HepG2 (cell line): ENCODE results near the gene MFAP2. TPM values are rescaled to one million over a fixed set of nuclear protein-coding genes. Genes with fewer than 3 reads are reported as not detected.
A peak's percentile ranks its signal among the peaks of the same experiment; 100 is the strongest.
"Not testable (repeated sequence)": the region's sequence is repeated elsewhere in the genome, so short reads cannot be mapped to it uniquely, and the experiment has no call there.

Experiments used
- ATAC-seq: fragments of 200-7000 bp; cut with Tn5 transposase; 3 replicates; pipeline ENCODE4 v1.9.1; 2020; ENCODE audit warnings: mild to moderate bottlenecking, moderate library complexity
- BruUV-seq: library from RNA; stranded (reverse); fragments of 400-500 nt; replicated peaks from 2 replicates; lab custom pipeline; 2021; lab: Mats Ljungman, UMichigan
- CTCF ChIA-PET: fragments of 300-600 bp; formaldehyde crosslinking; extraction: SDS; loops from one replicate; lab custom pipeline; 2021; ENCODE audit warnings: low total read pairs, inconsistent platforms, low intra/inter-chr PET ratio; lab: Yijun Ruan, JAX
- POLR2A ChIA-PET: fragments of 350-600 bp; sonication (Branson Sonifier 250); formaldehyde crosslinking; loops from one replicate; lab custom pipeline; 2020; ENCODE audit warnings: antibody characterized with exemption, inconsistent platforms; lab: Yijun Ruan, JAX
- DNase-seq: peaks from one replicate; pipeline ENCODE4 v3.0.0-alpha.2; 2015; ENCODE audit warnings: low spot score
- FAIRE-seq: peaks from 3 replicates; lab custom pipeline; 2011; peaks lifted over from hg19 to GRCh38; lab: Jason Lieb, UNC
- H2AFZ ChIP-seq: one replicate; pipeline ENCODE4 v1.6.1; 2011; ENCODE audit warnings: low read length, inconsistent platforms
- H3K27ac ChIP-seq: fragments of 300-600 bp; 3 replicates; pipeline ENCODE4 v1.8.0; 2011; ENCODE audit warnings: mixed run types, mild to moderate bottlenecking, mixed read lengths, low read length, inconsistent platforms; ENCODE audit not compliant: insufficient read depth; ENCODE audit errors: extremely low read length
- H3K27me3 ChIP-seq, 2 experiments: fragments of 200-600 bp in 1 of 2; 2 replicates in 1 of 2; 3 replicates in 1 of 2; pipeline versions ENCODE4 v1.6.0 to v1.8.0; 2011; ENCODE audit warnings: low read length in 2 of 2, mild to moderate bottlenecking in 2 of 2, moderate library complexity in 2 of 2, inconsistent platforms in 1 of 2; ENCODE audit not compliant: insufficient read depth in 2 of 2, control insufficient read depth in 1 of 2
- H3K36me3 ChIP-seq, 2 experiments: fragments of 200-600 bp in 1 of 2; replicated peaks in 1 of 2; 2 replicates in 1 of 2; 3 replicates in 1 of 2; pipeline versions ENCODE4 v1.5.1 to v1.8.0; 2011; ENCODE audit warnings: low read length in 2 of 2, inconsistent platforms in 1 of 2; ENCODE audit not compliant: insufficient read depth in 2 of 2, control insufficient read depth in 1 of 2
- H3K4me1 ChIP-seq: 2 replicates; pipeline ENCODE4 v1.5.1; 2012; ENCODE audit warnings: low read length, inconsistent platforms; ENCODE audit not compliant: insufficient read depth
- H3K4me2 ChIP-seq: 2 replicates; pipeline ENCODE4 v1.6.0; 2011; ENCODE audit warnings: low read depth, low read length, inconsistent platforms
- H3K4me3 ChIP-seq, 3 experiments: fragments of 200-600 bp in 1 of 3; sonication (generic), shearing (Covaris generic) in 1 of 3; replicated peaks in 1 of 3; 2 replicates each; pipeline ENCODE4 v1.5.1; 2011 to 2016; ENCODE audit warnings: low read length in 3 of 3, inconsistent platforms in 2 of 3, low read depth in 2 of 3, mild to moderate bottlenecking in 2 of 3, control low read depth in 1 of 3, mixed read lengths in 1 of 3; ENCODE audit not compliant: insufficient read depth in 1 of 3
- H3K79me2 ChIP-seq: one replicate; pipeline ENCODE4 v1.6.1; 2011; ENCODE audit warnings: low read length, inconsistent platforms; ENCODE audit not compliant: insufficient read depth
- H3K9ac ChIP-seq: 2 replicates; pipeline ENCODE4 v1.6.0; 2011; ENCODE audit warnings: mild to moderate bottlenecking, low read depth, low read length, inconsistent platforms; ENCODE audit not compliant: insufficient read depth
- H3K9me3 ChIP-seq: 2 replicates; pipeline ENCODE4 v1.5.1; 2012; ENCODE audit warnings: mild to moderate bottlenecking, low read length
- H4K20me1 ChIP-seq: 2 replicates; pipeline ENCODE4 v1.6.0; 2011; ENCODE audit warnings: inconsistent platforms, mild to moderate bottlenecking, low read length, moderate library complexity; ENCODE audit not compliant: insufficient read depth
- TAF15 ChIP-seq: fragments of 200-400 bp; formaldehyde crosslinking; IDR thresholded peaks from one replicate; pipeline ENCODE4 v1.6.1; 2018; ENCODE audit warnings: mild to moderate bottlenecking, low read depth, low read length; ENCODE audit not compliant: poor library complexity, severe bottlenecking
- WGBS: methylation state at CpG from one replicate; pipeline ENCODE4 v1.1.6; 2017; ENCODE audit warnings: low lambda C conversion rate; 5-methylcytosine and 5-hydroxymethylcytosine counted together
- in situ Hi-C: cut with HindIII; loops from 2 replicates; pipeline ENCODE4 v1.10.0; 2017; ENCODE audit warnings: low pct_unique_long_range_greater_than_20kb; ENCODE audit not compliant: extremely low pct_ligation_motif_present
- intact Hi-C: fragments of 100-400 bp; cut with micrococcal nuclease; formaldehyde crosslinking; loops from one replicate; pipeline ENCODE4 v1.10.0; 2022; ENCODE audit not compliant: unreplicated experiment
- polyA plus RNA-seq, 8 experiments: library from polyadenylated mRNA; depleted of rRNA in 3 of 8; stranded (reverse) in 7 of 8; unstranded in 1 of 8; fragments of >200 nt; fragmentation: Illumina TruSeq in 4 of 8; extraction: Trizol in 4 of 8; gene quantifications; 2 replicates each; pipeline versions ENCODE4 v1.2.1 to v1.2.3, GENCODE V29; 2011 to 2016; ENCODE audit warnings: low read depth in 4 of 8, missing spikeins in 1 of 8, mixed read lengths in 1 of 8; ENCODE audit not compliant: insufficient read depth in 1 of 8
- total RNA-seq, 5 experiments: library from RNA; depleted of rRNA; stranded (reverse); fragments of >200 nt; fragmentation: Illumina TruSeq; extraction: Trizol; gene quantifications; 2 replicates each; pipeline ENCODE4 v1.2.3, GENCODE V29; 2016; ENCODE audit warnings: low read depth in 1 of 5
- TF ChIP-seq, protein P1 (sequence below): IDR thresholded peaks from 2 replicates; pipeline ENCODE4 v1.6.1; 2018; ENCODE audit warnings: missing genetic modification reagents

The MFAP2 gene
- total and polyA plus RNA-seq, 2 of the 13 experiments (the other 11 are each of a cell fraction or from before 2014, with no cell fraction given), result 1.1 to 1.4 TPM

DNA sequence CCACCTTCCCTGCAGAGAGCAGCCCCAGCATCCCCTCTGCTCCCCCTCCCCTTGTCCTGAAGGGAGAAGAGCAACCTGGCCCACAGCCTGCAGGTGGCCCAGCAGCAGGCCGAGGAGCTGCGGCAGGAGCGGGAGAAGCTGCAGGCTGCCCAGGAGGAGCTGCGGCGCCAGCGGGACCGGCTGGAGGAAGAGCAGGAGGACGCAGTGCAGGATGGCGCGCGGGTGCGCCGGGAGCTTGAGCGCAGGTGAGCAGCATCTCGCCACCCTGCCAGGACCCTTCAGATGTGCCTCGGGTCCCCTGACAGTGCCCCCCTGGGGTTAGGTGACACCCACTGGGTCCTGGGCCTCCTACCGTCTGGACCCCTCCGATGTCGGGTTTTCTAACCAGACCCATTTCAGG lies 36.4 kb downstream of the MFAP2 start (continued):
- TF ChIP-seq TAF15, result no peak
- TF ChIP-seq, protein P1, sequence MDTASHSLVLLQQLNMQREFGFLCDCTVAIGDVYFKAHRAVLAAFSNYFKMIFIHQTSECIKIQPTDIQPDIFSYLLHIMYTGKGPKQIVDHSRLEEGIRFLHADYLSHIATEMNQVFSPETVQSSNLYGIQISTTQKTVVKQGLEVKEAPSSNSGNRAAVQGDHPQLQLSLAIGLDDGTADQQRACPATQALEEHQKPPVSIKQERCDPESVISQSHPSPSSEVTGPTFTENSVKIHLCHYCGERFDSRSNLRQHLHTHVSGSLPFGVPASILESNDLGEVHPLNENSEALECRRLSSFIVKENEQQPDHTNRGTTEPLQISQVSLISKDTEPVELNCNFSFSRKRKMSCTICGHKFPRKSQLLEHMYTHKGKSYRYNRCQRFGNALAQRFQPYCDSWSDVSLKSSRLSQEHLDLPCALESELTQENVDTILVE, result no peak

DNA sequence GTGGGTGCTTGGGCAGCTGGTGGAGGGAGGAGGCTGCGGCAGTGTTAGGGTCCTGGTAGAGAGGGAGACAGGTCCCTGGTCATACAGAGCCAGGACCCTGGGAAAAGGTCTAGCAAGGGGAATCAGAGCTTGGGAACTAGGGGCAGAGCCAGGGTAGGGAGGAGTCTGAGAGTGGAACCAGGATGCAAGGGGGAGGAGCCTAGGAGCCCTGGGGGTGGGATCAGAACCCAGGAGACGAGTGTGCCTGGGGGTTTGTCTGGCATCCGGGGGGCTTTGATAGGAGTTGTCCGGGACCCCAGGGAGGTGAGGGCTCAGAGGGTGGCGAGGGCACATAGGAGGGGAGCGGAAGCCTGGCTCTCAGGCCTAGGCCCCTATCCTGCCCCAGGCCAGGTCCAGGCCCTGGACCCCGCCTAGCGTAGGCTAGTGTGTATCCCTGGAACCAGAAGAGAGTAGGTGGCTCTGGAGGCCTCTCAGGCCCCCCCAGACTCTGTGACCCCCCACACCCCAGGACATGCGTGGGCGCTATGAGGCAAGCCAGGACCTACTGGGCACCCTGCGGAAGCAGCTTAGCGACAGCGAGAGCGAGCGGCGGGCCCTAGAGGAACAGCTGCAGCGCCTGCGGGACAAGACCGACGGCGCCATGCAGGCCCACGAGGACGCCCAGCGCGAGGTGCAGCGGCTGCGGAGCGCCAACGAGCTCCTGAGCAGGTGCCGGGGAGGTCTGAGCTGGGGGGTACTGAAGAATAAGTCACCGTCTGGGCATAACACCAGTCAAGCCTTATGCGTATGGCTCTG lies 40.8 kb downstream of the MFAP2 start:
- FAIRE-seq, H3K4me1 ChIP-seq, CTCF ChIA-PET, H3K9me3 ChIP-seq, H3K9ac ChIP-seq, H3K4me3 ChIP-seq, H3K79me2 ChIP-seq, BruUV-seq, POLR2A ChIA-PET, in situ Hi-C loops, intact Hi-C loops, H2AFZ ChIP-seq, H3K27me3 ChIP-seq, DNase-seq, H3K36me3 ChIP-seq, H3K4me2 ChIP-seq, H4K20me1 ChIP-seq, H3K27ac ChIP-seq: not testable (repeated sequence)
- WGBS, result 97% methylated on average over 27 of the region's 32 CpGs
- ATAC-seq, result peak; percentile 45; the same call in 2 of the 3 replicates
